Caco-2 (cell line): ENCODE data around the gene SINHCAF. TPM values are rescaled to one million over a fixed set of nuclear protein-coding genes. Genes with fewer than 3 reads are reported as not detected.

Experiments used
- BruUV-seq: library from RNA; stranded (reverse); fragments of 400-500 nt; replicated peaks from 2 replicates; lab custom pipeline; 2021; lab: Mats Ljungman, UMichigan
- CTCF ChIA-PET: fragments of 300-600 bp; sonication (Branson Sonifier 250); formaldehyde crosslinking; loops from one replicate; lab custom pipeline; 2022; ENCODE audit warnings: antibody characterized with exemption; lab: Charles Lee
- POLR2A ChIA-PET: fragments of 300-600 bp; sonication (Branson Sonifier 250); formaldehyde crosslinking; loops from one replicate; lab custom pipeline; 2022; ENCODE audit warnings: antibody characterized with exemption; lab: Charles Lee
- DNase-seq, 2 experiments: peaks; one replicate each; pipeline versions ENCODE4 v3.0.0 to v3.0.0-alpha.2; 2020 to 2022
- H3K27me3 ChIP-seq: replicated peaks from 2 replicates; pipeline ENCODE4 v1.6.0; 2011; ENCODE audit warnings: low read length; ENCODE audit not compliant: control insufficient read depth, insufficient read depth
- H3K36me3 ChIP-seq: 2 replicates; pipeline ENCODE4 v1.5.1; 2011; ENCODE audit warnings: low read length; ENCODE audit not compliant: control insufficient read depth, insufficient read depth
- H3K4me1 ChIP-seq: fragments of 250-450 bp; sonication (Bioruptor Pico); 2 replicates; pipeline ENCODE4 v1.5.1; 2020; ENCODE audit warnings: mild to moderate bottlenecking
- H3K4me3 ChIP-seq: 2 replicates; pipeline ENCODE4 v1.5.1; 2011; ENCODE audit warnings: low read depth, mild to moderate bottlenecking, control low read depth, low read length
- H3K9me3 ChIP-seq: fragments of 250-450 bp; sonication (Bioruptor Pico); 2 replicates; pipeline ENCODE4 v1.5.1; 2020; ENCODE audit warnings: mild to moderate bottlenecking, moderate library complexity
- H3K27ac Mint-ChIP-seq: one replicate; pipeline ENCODE4 v1.8.0; 2022; ENCODE audit warnings: mixed read lengths; ENCODE audit not compliant: unreplicated experiment
- H3K27me3 Mint-ChIP-seq: one replicate; pipeline ENCODE4 v1.8.0; 2022; ENCODE audit warnings: mixed read lengths; ENCODE audit not compliant: insufficient read depth, unreplicated experiment
- H3K36me3 Mint-ChIP-seq: one replicate; pipeline ENCODE4 v1.8.0; 2022; ENCODE audit warnings: mild to moderate bottlenecking, mixed read lengths; ENCODE audit not compliant: insufficient read depth, unreplicated experiment
- H3K4me1 Mint-ChIP-seq: one replicate; pipeline ENCODE4 v1.8.0; 2022; ENCODE audit warnings: low read depth, mixed read lengths; ENCODE audit not compliant: unreplicated experiment
- H3K4me3 Mint-ChIP-seq: one replicate; pipeline ENCODE4 v1.8.0; 2022; ENCODE audit warnings: mild to moderate bottlenecking, moderate library complexity, mixed read lengths; ENCODE audit not compliant: unreplicated experiment
- H3K9me3 Mint-ChIP-seq: one replicate; pipeline ENCODE4 v1.8.0; 2022; ENCODE audit warnings: mixed read lengths; ENCODE audit not compliant: unreplicated experiment
- CTCF ChIP-seq, 2 experiments: fragments of 200-600 bp in 1 of 2; IDR thresholded peaks; 1 replicate in 1 of 2; 2 replicates in 1 of 2; pipeline versions ENCODE4 v1.5.1 to v1.8.0; 2011 to 2022; ENCODE audit warnings: antibody characterized with exemption in 1 of 2, control low read depth in 1 of 2, inconsistent platforms in 1 of 2, low read depth in 1 of 2, low read length in 1 of 2, mild to moderate bottlenecking in 1 of 2, moderate library complexity in 1 of 2; ENCODE audit not compliant: insufficient read depth in 1 of 2, severe bottlenecking in 1 of 2, unreplicated experiment in 1 of 2
- intact Hi-C: fragments of 100-400 bp; cut with micrococcal nuclease; formaldehyde crosslinking; loops from one replicate; pipeline ENCODE4 v1.10.0; 2022; ENCODE audit not compliant: unreplicated experiment
- total RNA-seq: library from RNA; stranded (reverse); gene quantifications from 2 replicates; pipeline ENCODE4 v1.2.3, GENCODE V29; 2022

Gene SINHCAF
- total RNA-seq, 1 experiment from 2014 or later, result 319 TPM

- Histone ChIP-seq H3K36me3 (peaks cover 5% of the 10 kb centered on the region), H3K4me3 (no peak overlapping the region), H3K4me1 (peaks cover 5% of the 10 kb centered on the region; the same call in 1 of the 2 replicates), H3K9me3 (no peaks in the 10 kb centered on the region), H3K27me3 (no peaks in the 10 kb centered on the region)
- no peak for TF ChIP-seq CTCF (IDR thresholded peaks at IDR 0.05; ENCODE audit: insufficient read depth in 1 of 2, low read depth in 1 of 2, low read length in 1 of 2, severe bottlenecking in 1 of 2, unreplicated experiment in 1 of 2)
- Mint-ChIP-seq H3K4me3 (no peak overlapping the region), H3K27ac (no peak overlapping the region), H3K36me3 (peaks cover 100% of the 10 kb centered on the region), H3K27me3 (no peaks in the 10 kb centered on the region), H3K4me1 (peaks cover 24% of the 10 kb centered on the region), H3K9me3 (no peaks in the 10 kb centered on the region)
- intact Hi-C loops, result no loop called here
- ChIA-PET CTCF (interaction anchor here (1.0 kb wide), 1 partner anchor 26 kb away, joined by 5 read pairs; no protein-coding TSS in a partner anchor), POLR2A (no interaction called here)
- no TSS peak for BruUV-seq
- DNase-seq, result no peak
Measured at GRCh38 chr12:31297572-31298514, 28.1 kb downstream of the SINHCAF start.

DNA sequence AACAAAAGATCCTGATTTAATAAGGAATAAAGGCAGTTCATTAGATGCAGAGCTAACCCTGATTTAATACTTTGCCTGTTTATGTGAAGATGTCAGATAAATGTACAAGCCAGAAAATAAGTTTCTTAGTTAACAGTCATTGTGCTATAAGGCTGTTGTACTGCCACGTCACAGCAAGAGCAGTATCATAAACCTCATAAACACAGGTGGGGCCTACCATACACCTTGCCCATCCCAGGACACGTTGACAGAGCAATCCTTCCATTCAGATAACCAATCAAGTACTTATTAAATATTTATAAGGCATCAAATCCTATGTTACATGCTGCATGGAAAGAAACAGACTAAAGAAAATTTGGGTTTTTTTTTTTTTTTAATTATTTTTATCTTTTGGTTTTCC lies 36.5 kb downstream of the SINHCAF start:
- DNase-seq, result no peak
- Mint-ChIP-seq H3K9me3 (no peaks in the 10 kb centered on the region), H3K4me3 (no peak overlapping the region), H3K27me3 (no peaks in the 10 kb centered on the region), H3K27ac (no peak overlapping the region), H3K4me1 (peaks cover 11% of the 10 kb centered on the region), H3K36me3 (peaks cover 100% of the 10 kb centered on the region)
- H3K27me3 ChIP-seq, result no peaks in the 10 kb centered on the region
- no peak for TF ChIP-seq CTCF (IDR thresholded peaks at IDR 0.05; ENCODE audit: insufficient read depth in 1 of 2, low read depth in 1 of 2, low read length in 1 of 2, severe bottlenecking in 1 of 2, unreplicated experiment in 1 of 2)
- intact Hi-C loops, result no loop called here
- H3K36me3 ChIP-seq, result peaks cover 6% of the 10 kb centered on the region
- no TSS peak for BruUV-seq
- CTCF ChIA-PET, result interaction anchor here (2.5 kb wide), 1 partner anchor 18 kb away, joined by 7 read pairs; no protein-coding TSS in a partner anchor
- H3K9me3 ChIP-seq, result no peaks in the 10 kb centered on the region
- H3K4me3 ChIP-seq, result no peak overlapping the region
- no peaks in the 10 kb centered on the region for H3K4me1 ChIP-seq
- POLR2A ChIA-PET, result no interaction called here

DNA sequence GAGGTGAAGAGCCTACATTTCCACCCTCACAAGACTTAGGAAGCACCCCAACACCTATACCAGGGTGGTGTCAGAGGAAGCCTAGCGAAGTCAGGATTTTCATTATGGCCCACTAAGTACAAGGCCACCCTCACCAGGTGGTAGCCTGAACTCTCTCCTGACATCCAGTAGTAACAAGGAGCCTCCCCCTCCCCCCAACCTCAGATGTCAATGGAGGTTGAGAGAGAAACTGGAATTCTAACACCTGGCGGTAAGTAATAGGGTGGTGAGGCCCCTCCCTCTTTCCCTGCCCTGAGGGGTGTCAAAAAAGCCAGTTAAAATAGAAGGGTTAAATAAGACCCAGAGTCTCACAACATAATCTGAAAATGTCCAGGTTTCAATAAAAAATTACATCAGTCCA lies 37.6 kb downstream of the SINHCAF start:
- no peaks in the 10 kb centered on the region for H3K27me3 ChIP-seq
- no peak for TF ChIP-seq CTCF (IDR thresholded peaks at IDR 0.05; ENCODE audit: insufficient read depth in 1 of 2, low read depth in 1 of 2, low read length in 1 of 2, severe bottlenecking in 1 of 2, unreplicated experiment in 1 of 2)
- H3K4me1 ChIP-seq, result no peaks in the 10 kb centered on the region
- Mint-ChIP-seq H3K4me3 (no peak overlapping the region), H3K36me3 (peaks cover 100% of the 10 kb centered on the region), H3K27me3 (no peaks in the 10 kb centered on the region), H3K9me3 (no peaks in the 10 kb centered on the region), H3K4me1 (peaks cover 11% of the 10 kb centered on the region), H3K27ac (peak overlapping the region; percentile 56)
- POLR2A ChIA-PET, result no interaction called here
- no TSS peak for BruUV-seq
- no peak for DNase-seq
- no peaks in the 10 kb centered on the region for H3K9me3 ChIP-seq
- H3K4me3 ChIP-seq, result no peak overlapping the region
- intact Hi-C loops, result no loop called here
- CTCF ChIA-PET, result no interaction called here
- H3K36me3 ChIP-seq, result peaks cover 6% of the 10 kb centered on the region
